Stimulated activated CD8-positive, alpha-beta memory T cell treated with anti-CD3 and anti-CD28 coated beads, Interleukin-7, amount 100 ng/mL, for 48 hours (primary cell): ENCODE results near the gene GAB1.

Source experiments
- DNase-seq, 2 donors: peaks; one replicate each; pipeline ENCODE4 v3.0.0-alpha.2; 2020; ENCODE audit warnings: low read depth in 1 of 2; ENCODE audit errors: extremely low read depth in 1 of 2

Gene GAB1

DNA sequence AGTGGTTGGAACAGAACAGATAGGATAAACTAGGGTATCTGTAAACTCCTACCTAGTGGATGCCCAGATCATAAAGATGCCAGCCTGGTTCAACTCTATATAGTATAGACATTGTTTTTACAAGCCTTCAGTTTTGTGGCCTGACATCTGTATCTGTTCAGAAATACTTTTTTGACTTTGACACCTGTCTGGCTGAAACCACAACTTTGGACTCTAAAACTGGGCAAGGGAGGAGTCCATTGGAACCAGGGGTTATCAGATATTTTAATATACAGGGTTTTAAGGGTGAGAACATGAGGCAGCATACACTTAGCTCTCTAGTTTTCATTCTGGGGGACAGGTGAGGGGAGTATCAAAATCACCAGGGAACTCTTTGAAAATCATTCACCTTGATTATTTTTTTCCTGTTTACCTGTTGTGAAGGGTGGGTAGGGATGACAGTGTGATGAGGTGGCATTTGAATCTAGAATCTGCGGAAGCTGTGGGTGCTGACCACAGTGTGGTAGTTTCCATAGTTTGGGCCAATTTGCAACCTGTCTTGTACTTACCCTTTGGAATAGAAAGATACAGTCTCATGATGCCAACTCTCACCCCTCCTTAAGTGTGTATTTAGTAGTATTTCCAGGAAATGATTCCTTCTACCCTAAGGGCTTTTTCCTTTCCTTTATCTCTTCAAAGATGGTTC lies 20.6 kb downstream of the GAB1 start:
- DNase-seq, result no peak

GRCh38 chr4:143358419-143358818 lies 21.7 kb downstream of the GAB1 start:
- DNase-seq, result no peak

DNA sequence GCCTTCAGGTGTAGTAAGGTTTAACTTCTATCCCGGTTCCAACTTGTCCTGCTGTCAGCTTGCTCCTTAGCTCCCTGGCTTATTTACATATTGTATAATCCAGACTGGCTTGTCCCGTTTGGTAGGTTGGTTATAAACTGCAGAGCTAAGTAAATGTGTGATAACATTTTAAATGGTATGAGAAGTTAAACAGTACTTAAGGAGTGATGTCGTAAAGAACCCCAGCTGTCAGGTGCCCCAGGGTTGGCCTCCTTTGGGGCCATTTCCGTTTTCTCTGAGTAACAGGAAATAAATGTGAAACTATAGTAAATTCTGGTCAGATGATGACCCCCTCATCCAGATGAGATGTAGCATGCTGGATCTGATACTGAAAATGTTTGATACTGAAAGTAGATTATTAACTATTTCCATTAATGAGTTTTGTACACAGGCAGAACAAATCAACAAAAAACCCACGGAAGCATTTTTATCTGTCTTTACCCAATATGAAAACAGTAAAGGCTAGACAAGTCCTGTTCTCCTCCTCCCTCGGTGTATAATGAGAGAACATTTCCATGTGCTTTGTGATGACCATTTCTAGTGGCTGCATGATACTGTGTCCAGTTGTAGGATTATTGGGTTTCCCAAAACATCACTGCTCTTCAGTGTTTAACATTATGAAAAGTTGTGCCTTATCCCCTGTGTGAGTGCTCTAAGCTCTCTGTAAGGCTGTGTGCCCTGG lies 22.4 kb downstream of the GAB1 start:
- DNase-seq, result no peak

DNA sequence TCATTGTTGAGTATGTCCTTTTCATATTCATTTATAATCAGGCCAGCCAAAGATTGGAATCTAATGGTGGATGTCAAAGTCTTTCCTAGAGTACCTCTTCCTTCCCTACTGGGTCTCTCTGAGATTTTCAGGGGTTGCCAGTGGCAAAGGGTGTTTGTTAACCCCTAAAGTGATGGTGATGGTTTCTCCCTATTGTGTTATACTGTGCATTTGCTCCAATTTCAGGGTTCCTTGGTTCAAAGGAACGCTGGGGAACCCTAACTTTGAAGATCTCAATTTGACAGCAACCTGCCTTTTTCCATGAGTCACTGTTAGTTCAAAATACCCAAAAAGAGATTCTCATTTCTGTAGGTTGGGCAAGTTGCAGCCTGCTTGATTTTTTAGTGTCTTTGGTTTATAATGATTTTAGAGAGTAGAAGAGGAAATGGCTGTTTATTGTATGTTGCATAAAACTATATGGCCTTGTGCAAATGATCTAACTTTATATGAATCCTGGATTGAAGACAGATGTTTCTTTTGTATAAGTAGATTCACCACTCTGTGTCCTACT lies 23.0 kb downstream of the GAB1 start:
- no peak for DNase-seq

DNA sequence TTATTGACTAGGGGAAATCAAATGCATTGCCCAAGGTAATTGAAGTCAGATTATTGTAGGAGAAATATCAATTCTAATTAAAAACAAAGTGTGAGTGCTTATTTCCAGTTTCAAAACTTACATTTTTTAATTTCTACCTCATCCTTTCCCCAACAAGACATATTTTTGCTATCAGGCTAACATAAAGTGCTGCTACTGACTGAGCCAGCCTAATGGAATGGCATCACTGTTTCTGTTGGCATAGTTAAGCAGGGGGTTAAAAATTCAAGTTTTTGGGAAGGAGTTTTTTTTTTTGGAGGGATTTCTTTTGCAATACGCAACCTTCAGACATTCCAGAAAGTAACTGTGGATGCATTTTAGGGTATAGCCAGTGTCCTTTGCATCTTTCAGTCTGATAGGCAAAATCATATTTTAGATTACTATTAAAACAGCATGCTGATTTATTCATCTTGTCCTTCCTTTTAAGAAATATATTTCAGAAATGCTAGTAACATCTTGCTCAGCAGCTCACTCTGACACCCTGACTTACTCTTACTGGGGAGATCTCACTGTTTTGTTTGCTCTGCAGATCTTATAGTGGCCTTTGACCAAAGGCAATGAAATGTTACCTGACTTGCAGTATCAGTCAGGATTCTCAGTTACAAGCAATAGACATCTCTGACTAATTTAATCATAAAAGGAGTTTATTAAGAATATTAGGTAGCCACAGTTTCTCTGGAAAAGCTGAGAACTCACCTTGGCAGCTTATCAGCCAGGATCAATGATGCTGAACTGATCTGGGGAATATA lies 24.4 kb downstream of the GAB1 start:
- DNase-seq, result no peak

DNA sequence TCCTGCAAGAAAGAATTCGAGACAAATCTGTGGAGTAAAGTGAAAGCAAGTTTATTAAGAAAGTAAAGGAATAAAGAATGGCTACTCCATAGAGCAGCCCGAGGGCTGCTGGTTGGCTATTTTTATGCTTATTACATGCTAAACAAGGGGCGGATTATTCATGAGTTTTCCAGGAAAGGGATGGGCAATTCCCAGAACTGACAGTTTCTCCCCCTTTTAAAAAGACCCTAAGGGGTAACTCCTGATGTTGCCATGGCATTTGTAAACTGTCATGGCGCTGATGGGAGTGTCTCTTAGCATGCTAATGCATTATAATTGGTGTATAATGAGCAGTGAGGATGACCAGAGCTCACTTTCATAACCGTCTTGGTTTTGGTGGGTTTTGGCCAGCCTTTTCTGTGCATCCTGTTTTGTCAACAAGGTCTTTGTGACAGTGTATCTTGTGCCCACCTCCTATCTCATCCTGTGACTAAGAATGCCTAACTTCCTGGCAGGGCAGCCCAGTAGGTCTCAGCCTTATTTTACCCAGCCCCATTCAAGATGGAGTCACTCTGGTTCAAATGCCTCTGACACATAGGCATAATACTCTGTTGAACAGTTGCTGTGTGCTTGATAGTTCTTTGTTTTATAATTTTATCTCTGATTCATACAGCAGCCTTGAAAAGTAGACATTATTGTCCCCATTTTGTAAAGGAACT lies 25.8 kb downstream of the GAB1 start:
- DNase-seq, result no peak

DNA sequence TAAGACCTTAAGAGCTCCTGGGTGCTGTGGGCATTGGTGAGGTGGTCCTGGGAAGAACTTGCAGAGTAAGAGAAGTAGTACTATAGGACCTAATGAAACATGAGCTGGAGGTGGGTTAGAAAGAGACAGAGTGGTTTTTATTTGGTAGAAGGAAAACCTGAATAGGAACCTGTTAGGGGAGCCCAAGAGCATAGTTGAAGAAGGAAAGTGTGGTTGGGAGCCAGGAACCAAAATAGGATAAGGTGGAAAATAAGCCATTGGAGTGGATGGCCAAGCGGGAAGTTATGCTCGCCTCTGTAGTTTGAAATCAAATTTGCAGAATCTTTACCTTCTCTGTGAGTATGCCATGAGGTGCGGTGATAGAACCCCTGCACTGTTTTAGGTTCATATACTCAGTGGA lies 26.7 kb downstream of the GAB1 start:
- DNase-seq, result no peak

DNA sequence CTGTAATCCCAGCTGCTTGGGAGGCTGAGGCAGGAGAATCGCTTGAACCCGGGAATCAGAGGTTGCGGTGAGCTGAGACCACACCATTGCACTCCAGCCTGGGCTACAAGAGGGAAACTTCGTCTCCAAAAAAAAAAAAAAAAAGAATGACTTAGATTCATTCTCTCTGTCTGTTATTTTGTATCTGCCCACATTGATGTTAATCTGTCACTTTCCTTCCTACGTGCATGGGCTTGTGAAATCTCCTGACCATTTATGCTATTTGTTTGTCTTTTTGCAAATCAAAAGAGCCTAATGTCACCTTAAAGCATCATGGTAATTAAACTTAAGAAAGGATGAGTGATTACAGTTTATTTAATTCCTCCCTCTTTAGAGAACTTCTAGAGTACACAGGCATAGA lies 27.4 kb downstream of the GAB1 start:
- DNase-seq, result no peak

DNA sequence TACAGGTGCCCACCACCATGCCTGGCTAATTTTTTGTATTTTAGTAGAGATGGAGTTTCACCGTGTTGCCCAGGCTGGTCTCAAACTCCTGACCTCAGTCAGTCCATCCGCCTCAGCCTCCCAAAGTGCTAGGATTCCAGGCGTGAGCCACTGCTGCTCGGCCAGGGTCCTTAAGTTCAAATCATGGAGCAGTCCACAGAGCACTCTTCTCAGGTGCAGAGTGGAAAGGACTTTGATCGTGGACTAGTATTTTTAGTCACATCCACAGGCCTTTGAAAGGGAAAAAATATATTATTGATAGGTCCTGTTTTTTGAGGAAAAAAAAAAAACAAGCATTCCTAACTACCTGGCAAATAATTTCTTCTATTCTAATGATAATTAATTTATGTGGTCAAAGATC lies 31.2 kb downstream of the GAB1 start:
- no peak for DNase-seq

GRCh38 chr4:143369552-143369951 lies 32.9 kb downstream of the GAB1 start:
- no peak for DNase-seq

GRCh38 chr4:143372093-143372915 lies 35.6 kb downstream of the GAB1 start:
- DNase-seq, result no peak

DNA sequence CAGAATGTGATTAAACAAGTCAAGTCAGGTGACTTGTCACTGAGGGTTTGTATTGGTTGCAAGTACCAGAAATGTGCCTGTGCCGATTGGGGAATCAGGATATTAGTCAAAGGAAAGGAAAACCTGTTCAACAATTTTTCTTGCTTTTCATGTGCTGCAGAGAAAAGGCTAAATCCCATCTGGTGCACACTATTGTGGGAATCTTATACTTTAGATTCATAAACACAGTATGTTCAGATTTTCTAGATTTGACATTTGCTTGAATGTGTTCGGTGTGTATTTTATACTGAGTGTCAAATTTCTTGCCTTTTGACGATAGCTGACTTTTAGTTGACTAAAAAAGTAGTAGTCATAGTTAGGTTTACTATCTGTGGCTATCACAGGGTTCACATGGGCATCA lies 37.6 kb downstream of the GAB1 start:
- no peak for DNase-seq

GRCh38 chr4:143374771-143375170 lies 38.1 kb downstream of the GAB1 start:
- no peak for DNase-seq

DNA sequence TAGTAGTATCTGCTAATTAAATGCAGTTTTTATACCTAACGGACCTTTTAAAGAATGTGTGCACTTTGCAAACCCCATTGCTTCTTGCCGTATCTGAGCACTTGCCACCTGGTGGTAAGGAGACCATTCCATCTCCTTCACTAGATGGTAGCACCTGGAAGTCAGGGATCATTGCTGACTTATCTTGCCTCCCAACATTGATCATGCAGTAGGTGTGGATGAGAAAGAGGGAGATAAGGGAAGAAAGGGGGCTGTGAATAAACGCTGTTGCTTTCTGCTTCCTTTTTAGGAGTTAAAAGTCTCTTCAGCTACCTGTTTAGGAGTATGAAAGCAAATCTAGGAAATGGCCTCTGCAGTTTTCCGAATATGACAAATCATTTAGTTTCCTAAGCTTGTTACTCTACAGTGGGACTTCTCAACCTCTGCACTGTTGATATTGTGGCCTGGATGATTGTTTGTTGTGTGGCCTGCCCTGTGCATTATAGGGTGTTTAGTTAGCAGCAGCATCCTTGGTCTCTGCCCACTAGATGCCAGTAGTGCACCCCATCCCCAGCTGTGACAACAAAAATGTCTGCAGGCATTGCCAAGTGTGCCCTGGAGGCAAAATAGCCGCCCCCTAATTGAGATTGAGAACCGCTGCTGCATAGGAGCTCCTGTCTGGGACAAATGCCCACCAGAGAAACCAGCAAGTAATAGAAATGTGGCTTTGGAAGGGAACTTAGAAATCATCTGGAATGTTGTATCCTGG lies 38.8 kb downstream of the GAB1 start:
- no peak for DNase-seq

GRCh38 chr4:143377611-143378099 lies 41.0 kb downstream of the GAB1 start:
- DNase-seq, result no peak

DNA sequence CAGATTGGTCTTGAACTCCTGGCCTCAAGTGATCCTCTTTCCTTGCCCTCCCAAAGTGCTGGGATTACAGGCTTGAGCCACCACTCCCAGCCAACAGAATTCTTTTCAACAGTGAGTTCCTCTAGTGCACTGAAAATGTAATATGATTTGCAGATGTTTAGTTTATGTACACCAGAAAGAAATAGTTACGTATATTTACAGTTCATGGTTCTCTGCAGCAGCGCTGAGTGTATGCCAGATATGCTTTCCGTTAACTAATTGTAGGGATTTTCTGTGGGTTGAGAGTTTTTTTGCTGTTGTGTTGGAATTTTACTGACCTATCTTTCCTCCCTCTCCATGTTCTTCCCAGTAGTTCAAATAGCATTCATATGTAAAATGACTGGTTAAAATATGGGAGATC lies 44.0 kb downstream of the GAB1 start:
- no peak for DNase-seq

DNA sequence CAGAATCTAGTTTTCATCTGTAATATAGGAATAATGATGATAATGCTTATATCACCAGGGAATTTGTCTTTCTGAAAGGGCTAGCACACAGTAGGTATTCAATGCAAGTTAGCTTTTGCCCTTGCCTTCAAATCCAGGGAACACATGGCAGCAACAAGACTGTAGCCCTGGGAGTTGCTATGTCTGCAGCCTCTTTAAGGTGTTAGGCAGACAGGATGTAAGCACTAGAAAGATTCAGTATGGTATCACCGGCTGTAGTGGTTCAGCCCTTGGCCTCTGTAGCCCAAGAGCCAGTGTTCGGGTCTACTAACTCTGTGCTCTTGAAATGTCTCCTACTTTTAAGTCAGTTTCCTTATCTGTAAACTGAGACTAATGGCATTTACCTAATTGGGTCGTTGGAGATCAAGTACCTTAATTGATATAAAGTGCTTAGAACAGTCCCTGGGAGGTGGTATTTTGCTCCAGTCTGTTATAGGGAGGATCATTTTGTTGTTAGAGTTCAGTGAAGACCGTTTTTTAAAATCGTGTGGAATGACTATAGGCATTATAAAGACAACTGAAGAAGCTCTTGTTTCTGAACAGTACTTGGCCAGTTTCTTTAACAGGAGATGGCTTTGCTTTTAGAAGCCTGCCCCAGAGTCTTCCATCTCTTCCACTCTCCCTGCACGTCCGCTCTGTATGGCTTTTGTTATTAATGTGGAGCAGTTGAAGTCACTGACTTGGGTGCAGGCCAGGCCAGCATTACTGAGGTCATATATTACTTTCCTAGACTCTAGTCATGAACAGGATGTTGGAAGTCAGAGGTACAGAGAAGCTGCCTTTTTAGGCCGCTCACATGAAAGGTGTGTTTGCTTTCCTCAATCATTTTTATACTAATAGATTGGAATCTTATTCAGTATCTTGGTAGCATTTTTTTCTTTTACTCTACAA lies 44.8 kb downstream of the GAB1 start:
- DNase-seq, result no peak

DNA sequence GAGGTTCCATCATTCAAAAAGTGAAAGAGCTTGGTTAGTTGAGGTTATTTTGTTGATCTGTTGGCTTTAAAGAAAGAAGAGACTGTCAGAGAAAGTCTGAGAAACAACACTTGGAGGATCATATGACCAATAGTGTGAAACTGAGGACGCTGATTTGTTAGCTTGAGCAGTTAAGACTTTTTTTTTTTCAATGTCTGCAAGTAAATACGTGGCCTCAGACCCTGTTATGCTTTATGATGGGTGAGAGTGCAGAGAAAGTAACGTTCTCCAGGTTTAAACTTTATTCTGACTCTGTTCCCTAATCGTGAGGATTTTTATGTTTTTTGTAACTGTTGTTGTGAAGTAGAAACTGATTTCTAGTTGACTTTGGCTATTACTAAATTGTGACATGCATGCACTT lies 45.9 kb downstream of the GAB1 start:
- no peak for DNase-seq
